ENCODE measurements around the gene SARDH. TPM values are rescaled to one million over a fixed set of nuclear protein-coding genes. Genes with fewer than 3 reads are reported as not detected.

The SARDH gene
- polyA plus RNA-seq, 3 donors: not detected

GRCh38 chr9:133691191-133691590 lies 47.0 kb downstream of the SARDH start:
- Histone ChIP-seq H3K27me3 (ENCODE audit: control insufficient read depth in 2 of 2, insufficient read depth in 2 of 2, low read length in 2 of 2) (no peaks in the 10 kb centered on the region), H3K4me2 (replicated peaks; ENCODE audit: extremely low read depth, low read length, poor library complexity, severe bottlenecking) (no peak overlapping the region), H3K4me3 (replicated peaks in 1 of 3; ENCODE audit: low read depth in 2 of 3, low read length in 3 of 3) (no peak overlapping the region), H3K9me3 (replicated peaks in 1 of 2; ENCODE audit: control insufficient read depth in 1 of 2, insufficient read depth in 1 of 2, low read length in 2 of 2) (no peaks in the 10 kb centered on the region), H3K27ac (ENCODE audit: low read depth in 1 of 2, low read length in 2 of 2) (no peak overlapping the region), H3K9ac (ENCODE audit: insufficient read depth, low read length, poor library complexity, severe bottlenecking) (no peak overlapping the region), H3K79me2 (ENCODE audit: insufficient read depth, low read length) (no peaks in the 10 kb centered on the region), H3K4me1 (ENCODE audit: control insufficient read depth in 1 of 2, insufficient read depth in 2 of 2, low read length in 2 of 2) (no peaks in the 10 kb centered on the region), H2AFZ (ENCODE audit: insufficient read depth, low read depth, low read length, poor library complexity, severe bottlenecking) (no peak overlapping the region), H3K36me3 (replicated peaks in 1 of 2; ENCODE audit: control insufficient read depth in 1 of 2, insufficient read depth in 2 of 2, low read length in 2 of 2) (no peaks in the 10 kb centered on the region), H4K20me1 (ENCODE audit: insufficient read depth, low read length) (no peaks in the 10 kb centered on the region)
- H3K4me1 Mint-ChIP-seq: no peaks in the 10 kb centered on the region
- intact Hi-C loops (cut with micrococcal nuclease): no loop called here
- no peaks in the 10 kb centered on the region for H3K36me3 Mint-ChIP-seq
- no peak for DNase-seq
- no peaks in the 10 kb centered on the region for H3K9me3 Mint-ChIP-seq
- H3K4me3 Mint-ChIP-seq: no peak overlapping the region
- WGBS (ENCODE audit: insufficient coverage): 84% methylated on average over 2 of the region's 4 CpGs
- no peak for TF ChIP-seq CTCF (IDR thresholded peaks at IDR 0.05)
- peaks cover 0 to 3% (median 2%) of the 10 kb centered on the region in 3 donors for H3K27me3 Mint-ChIP-seq (ENCODE audit: low read depth in 3 of 3)
- peak overlapping the region in 1 of 7 donors; percentile 46 for H3K27ac Mint-ChIP-seq

GRCh38 chr9:133690081-133690561 lies 48.0 kb downstream of the SARDH start:
- Mint-ChIP-seq H3K27me3 (ENCODE audit: low read depth in 3 of 3) (peaks cover 0 to 2% (median 0%) of the 10 kb centered on the region in 3 donors), H3K4me3 (no peak overlapping the region), H3K9me3 (no peaks in the 10 kb centered on the region), H3K36me3 (no peaks in the 10 kb centered on the region), H3K27ac (no peak overlapping the region), H3K4me1 (no peaks in the 10 kb centered on the region)
- Histone ChIP-seq H2AFZ (ENCODE audit: insufficient read depth, low read depth, low read length, poor library complexity, severe bottlenecking) (no peak overlapping the region), H3K27me3 (ENCODE audit: control insufficient read depth in 2 of 2, insufficient read depth in 2 of 2, low read length in 2 of 2) (no peaks in the 10 kb centered on the region), H3K4me1 (ENCODE audit: control insufficient read depth in 1 of 2, insufficient read depth in 2 of 2, low read length in 2 of 2) (no peaks in the 10 kb centered on the region), H3K4me2 (replicated peaks; ENCODE audit: extremely low read depth, low read length, poor library complexity, severe bottlenecking) (no peak overlapping the region), H3K9me3 (replicated peaks in 1 of 2; ENCODE audit: control insufficient read depth in 1 of 2, insufficient read depth in 1 of 2, low read length in 2 of 2) (no peaks in the 10 kb centered on the region), H4K20me1 (ENCODE audit: insufficient read depth, low read length) (no peaks in the 10 kb centered on the region), H3K27ac (ENCODE audit: low read depth in 1 of 2, low read length in 2 of 2) (no peak overlapping the region), H3K9ac (ENCODE audit: insufficient read depth, low read length, poor library complexity, severe bottlenecking) (no peak overlapping the region), H3K36me3 (replicated peaks in 1 of 2; ENCODE audit: control insufficient read depth in 1 of 2, insufficient read depth in 2 of 2, low read length in 2 of 2) (no peaks in the 10 kb centered on the region), H3K4me3 (replicated peaks in 1 of 3; ENCODE audit: low read depth in 2 of 3, low read length in 3 of 3) (no peak overlapping the region), H3K79me2 (ENCODE audit: insufficient read depth, low read length) (no peaks in the 10 kb centered on the region)
- no peak for DNase-seq
- 93% methylated on average over 9 of the region's 11 CpGs for WGBS (ENCODE audit: insufficient coverage)
- no peak for TF ChIP-seq CTCF (IDR thresholded peaks at IDR 0.05)
- intact Hi-C loops (cut with micrococcal nuclease): no loop called here
